WTC11 (cell line): ENCODE data around the gene EME2. TPM values are rescaled to one million over a fixed set of nuclear protein-coding genes. Genes with fewer than 3 reads are reported as not detected.

Source experiments
- ATAC-seq: fragments of 200-7000 bp; cut with Tn5 transposase; 2 replicates; pipeline ENCODE4 v1.10.0; 2021; ENCODE audit warnings: mild to moderate bottlenecking, moderate library complexity
- CTCF ChIA-PET: fragments of 300-600 bp; sonication (Branson Sonifier 250); formaldehyde crosslinking; loops from one replicate; lab custom pipeline; 2021; ENCODE audit warnings: antibody characterized with exemption; lab: Charles Lee
- POLR2A ChIA-PET: fragments of 350-600 bp; sonication (Branson Sonifier 250); formaldehyde crosslinking; loops from one replicate; lab custom pipeline; 2021; ENCODE audit warnings: antibody characterized with exemption; lab: Charles Lee
- DNase-seq: peaks from one replicate; pipeline ENCODE4 v3.0.0; 2021; ENCODE audit warnings: low spot score
- H3K27ac Mint-ChIP-seq: 2 replicates; pipeline ENCODE4 v1.8.0; 2021; ENCODE audit warnings: mixed read lengths
- H3K27me3 Mint-ChIP-seq: 2 replicates; pipeline ENCODE4 v1.8.0; 2021; ENCODE audit warnings: low read depth, mild to moderate bottlenecking, moderate library complexity, mixed read lengths
- H3K36me3 Mint-ChIP-seq: 2 replicates; pipeline ENCODE4 v1.8.0; 2021; ENCODE audit warnings: mixed read lengths
- H3K4me1 Mint-ChIP-seq: 2 replicates; pipeline ENCODE4 v1.8.0; 2022; ENCODE audit warnings: mixed read lengths
- H3K4me3 Mint-ChIP-seq: 2 replicates; pipeline ENCODE4 v1.8.0; 2021; ENCODE audit warnings: mild to moderate bottlenecking, moderate library complexity, mixed read lengths
- H3K9me3 Mint-ChIP-seq: 2 replicates; pipeline ENCODE4 v1.8.0; 2021; ENCODE audit warnings: mixed read lengths
- AFF4 ChIP-seq: sonication (generic); formaldehyde crosslinking; IDR thresholded peaks from 2 replicates; pipeline ENCODE4 v1.8.1; 2023; ENCODE audit warnings: mild to moderate bottlenecking, missing genetic modification reagents, borderline replicate concordance
- GTF2I ChIP-seq: fragments of 250-450 bp; sonication (Bioruptor Pico); conservative IDR thresholded peaks from 2 replicates; pipeline ENCODE4 v1.4.0; 2021; ENCODE audit warnings: mild to moderate bottlenecking
- IRF1 ChIP-seq: sonication (generic); formaldehyde crosslinking; IDR thresholded peaks from 2 replicates; pipeline ENCODE4 v1.8.0; 2023; ENCODE audit warnings: missing genetic modification reagents
- IRF2 ChIP-seq: sonication (generic); formaldehyde crosslinking; IDR thresholded peaks from 2 replicates; pipeline ENCODE4 v1.8.0; 2022; ENCODE audit warnings: low read depth, missing genetic modification reagents, borderline replicate concordance
- NR2C2 ChIP-seq: sonication (generic); formaldehyde crosslinking; IDR thresholded peaks from 2 replicates; pipeline ENCODE4 v1.8.0; 2022; ENCODE audit warnings: mild to moderate bottlenecking, missing genetic modification reagents
- NR3C1 ChIP-seq: sonication (generic); formaldehyde crosslinking; conservative IDR thresholded peaks from 2 replicates; pipeline ENCODE4 v1.8.1; 2023; ENCODE audit warnings: low read depth, mild to moderate bottlenecking, missing genetic modification reagents
- PRDM15 ChIP-seq: sonication (generic); formaldehyde crosslinking; IDR thresholded peaks from 2 replicates; pipeline ENCODE4 v1.8.0; 2022; ENCODE audit warnings: missing genetic modification reagents
- PRRX2 ChIP-seq: fragments of 250-450 bp; sonication (Bioruptor Pico); IDR thresholded peaks from 2 replicates; pipeline ENCODE4 v1.8.0; 2021; ENCODE audit warnings: mild to moderate bottlenecking
- STAT6 ChIP-seq: sonication (generic); formaldehyde crosslinking; conservative IDR thresholded peaks from 2 replicates; pipeline ENCODE4 v1.8.1; 2023; ENCODE audit warnings: mild to moderate bottlenecking, low read depth, missing genetic modification reagents, moderate library complexity
- ZBTB43 ChIP-seq: sonication (generic); formaldehyde crosslinking; IDR thresholded peaks from 2 replicates; pipeline ENCODE4 v1.8.1; 2023; ENCODE audit warnings: mild to moderate bottlenecking, missing genetic modification reagents
- ZNF121 ChIP-seq: sonication (generic); formaldehyde crosslinking; IDR thresholded peaks from 2 replicates; pipeline ENCODE4 v1.8.0; 2023; ENCODE audit warnings: missing genetic modification reagents
- ZNF281 ChIP-seq: sonication (generic); formaldehyde crosslinking; IDR thresholded peaks from 2 replicates; pipeline ENCODE4 v1.8.0; 2023; ENCODE audit warnings: mild to moderate bottlenecking, missing genetic modification reagents
- ZSCAN18 ChIP-seq: fragments of 250-450 bp; sonication (Bioruptor Pico); IDR thresholded peaks from 2 replicates; pipeline ENCODE4 v2.1.2; 2022; ENCODE audit warnings: mild to moderate bottlenecking, moderate library complexity
- total RNA-seq: library from RNA; stranded (reverse); gene quantifications from 3 replicates; pipeline ENCODE4 v1.2.3, GENCODE V29; 2021

EME2 gene
- total RNA-seq, 1 experiment from 2014 or later = 23.2 TPM

- TF ChIP-seq AFF4 (CRISPR knock-in tag) (no peak), NR3C1 (no peak), ZBTB43 (CRISPR knock-in tag) (no peak), STAT6 (CRISPR knock-in tag) (no peak), ZNF121 (no peak), NR2C2 (CRISPR knock-in tag) (no peak), IRF2 (CRISPR knock-in tag) (no peak), ZNF281 (CRISPR knock-in tag) (no peak)
These were observed 45.7 kb upstream of the EME2 start (continued) for GRCh38 chr16:1726661-1727502.

GRCh38 chr16:1727651-1728624, 44.7 kb upstream of the EME2 start:
- no peak for ATAC-seq
- no peaks in the 10 kb centered on the region for H3K9me3 Mint-ChIP-seq
- no peak overlapping the region for H3K27ac Mint-ChIP-seq
- H3K4me1 Mint-ChIP-seq = no peaks in the 10 kb centered on the region
- CTCF ChIA-PET = interaction anchor here (1.1 kb wide), 1 partner anchor 22 kb away, joined by 4 read pairs; the partner anchor contains the start of gene MAPK8IP3
- no peak for DNase-seq
- POLR2A ChIA-PET = no interaction called here
- H3K27me3 Mint-ChIP-seq = no peaks in the 10 kb centered on the region
- peaks cover 3% of the 10 kb centered on the region; the same call in 1 of the 2 replicates for H3K36me3 Mint-ChIP-seq
- no peak overlapping the region for H3K4me3 Mint-ChIP-seq
- TF ChIP-seq IRF1 = no peak
- no peak for TF ChIP-seq ZSCAN18 (CRISPR knock-in tag)
- no peak for TF ChIP-seq GTF2I (CRISPR knock-in tag)
- TF ChIP-seq NR2C2 (CRISPR knock-in tag) = no peak
- no peak for TF ChIP-seq PRDM15 (CRISPR knock-in tag)
- TF ChIP-seq PRRX2 = no peak
